ENCODE measurements around the gene EVX2. TPM values are rescaled to one million over a fixed set of nuclear protein-coding genes. Genes with fewer than 3 reads are reported as not detected.

EVX2 gene
- total and polyA plus RNA-seq, 2 of the 13 experiments (the other 11 are each of a cell fraction or from before 2014, with no cell fraction given) = not detected

- TF ChIP-seq ZFX (CRISPR knock-in tag; IDR thresholded peaks at IDR 0.05; ENCODE audit: low read depth) (peak; percentile 49; the same call in 1 of the 2 replicates), HDAC6 (IDR thresholded peaks at IDR 0.05; ENCODE audit: low read depth, low read length) (no peak), TAF15 (IDR thresholded peaks at IDR 0.05; ENCODE audit: low read depth, low read length, poor library complexity, severe bottlenecking) (no peak), ZNF589 (CRISPR knock-in tag; conservative IDR thresholded peaks at IDR 0.05) (no peak), GTF3A (CRISPR knock-in tag; conservative IDR thresholded peaks at IDR 0.05) (no peak), PRDM10 (CRISPR knock-in tag; IDR thresholded peaks at IDR 0.05; ENCODE audit: low read depth) (no peak), ZKSCAN8 (CRISPR knock-in tag; IDR thresholded peaks at IDR 0.05; ENCODE audit: borderline replicate concordance) (no peak), ZNF615 (CRISPR knock-in tag; IDR thresholded peaks at IDR 0.05; ENCODE audit: borderline replicate concordance) (no peak), NCOA5 (CRISPR knock-in tag; IDR thresholded peaks at IDR 0.05) (no peak), ZNF383 (CRISPR knock-in tag; IDR thresholded peaks at IDR 0.05; ENCODE audit: borderline replicate concordance) (no peak), RFX1 (IDR thresholded peaks at IDR 0.05) (no peak), ZNF543 (CRISPR knock-in tag; IDR thresholded peaks at IDR 0.05) (no peak), YY1 (IDR thresholded peaks at IDR 0.05; ENCODE audit: insufficient read depth, insufficient replicate concordance, low read depth, low read length) (peak; percentile 47), ZSCAN29 (CRISPR knock-in tag; conservative IDR thresholded peaks at IDR 0.05) (no peak), ZNF275 (CRISPR knock-in tag; IDR thresholded peaks at IDR 0.05; ENCODE audit: borderline replicate concordance) (no peak), ZNF724P (CRISPR knock-in tag; IDR thresholded peaks at IDR 0.05; ENCODE audit: borderline replicate concordance) (no peak), HOXA9 (CRISPR knock-in tag; IDR thresholded peaks at IDR 0.05; ENCODE audit: borderline replicate concordance) (no peak)
- TF ChIP-seq, protein P1, sequence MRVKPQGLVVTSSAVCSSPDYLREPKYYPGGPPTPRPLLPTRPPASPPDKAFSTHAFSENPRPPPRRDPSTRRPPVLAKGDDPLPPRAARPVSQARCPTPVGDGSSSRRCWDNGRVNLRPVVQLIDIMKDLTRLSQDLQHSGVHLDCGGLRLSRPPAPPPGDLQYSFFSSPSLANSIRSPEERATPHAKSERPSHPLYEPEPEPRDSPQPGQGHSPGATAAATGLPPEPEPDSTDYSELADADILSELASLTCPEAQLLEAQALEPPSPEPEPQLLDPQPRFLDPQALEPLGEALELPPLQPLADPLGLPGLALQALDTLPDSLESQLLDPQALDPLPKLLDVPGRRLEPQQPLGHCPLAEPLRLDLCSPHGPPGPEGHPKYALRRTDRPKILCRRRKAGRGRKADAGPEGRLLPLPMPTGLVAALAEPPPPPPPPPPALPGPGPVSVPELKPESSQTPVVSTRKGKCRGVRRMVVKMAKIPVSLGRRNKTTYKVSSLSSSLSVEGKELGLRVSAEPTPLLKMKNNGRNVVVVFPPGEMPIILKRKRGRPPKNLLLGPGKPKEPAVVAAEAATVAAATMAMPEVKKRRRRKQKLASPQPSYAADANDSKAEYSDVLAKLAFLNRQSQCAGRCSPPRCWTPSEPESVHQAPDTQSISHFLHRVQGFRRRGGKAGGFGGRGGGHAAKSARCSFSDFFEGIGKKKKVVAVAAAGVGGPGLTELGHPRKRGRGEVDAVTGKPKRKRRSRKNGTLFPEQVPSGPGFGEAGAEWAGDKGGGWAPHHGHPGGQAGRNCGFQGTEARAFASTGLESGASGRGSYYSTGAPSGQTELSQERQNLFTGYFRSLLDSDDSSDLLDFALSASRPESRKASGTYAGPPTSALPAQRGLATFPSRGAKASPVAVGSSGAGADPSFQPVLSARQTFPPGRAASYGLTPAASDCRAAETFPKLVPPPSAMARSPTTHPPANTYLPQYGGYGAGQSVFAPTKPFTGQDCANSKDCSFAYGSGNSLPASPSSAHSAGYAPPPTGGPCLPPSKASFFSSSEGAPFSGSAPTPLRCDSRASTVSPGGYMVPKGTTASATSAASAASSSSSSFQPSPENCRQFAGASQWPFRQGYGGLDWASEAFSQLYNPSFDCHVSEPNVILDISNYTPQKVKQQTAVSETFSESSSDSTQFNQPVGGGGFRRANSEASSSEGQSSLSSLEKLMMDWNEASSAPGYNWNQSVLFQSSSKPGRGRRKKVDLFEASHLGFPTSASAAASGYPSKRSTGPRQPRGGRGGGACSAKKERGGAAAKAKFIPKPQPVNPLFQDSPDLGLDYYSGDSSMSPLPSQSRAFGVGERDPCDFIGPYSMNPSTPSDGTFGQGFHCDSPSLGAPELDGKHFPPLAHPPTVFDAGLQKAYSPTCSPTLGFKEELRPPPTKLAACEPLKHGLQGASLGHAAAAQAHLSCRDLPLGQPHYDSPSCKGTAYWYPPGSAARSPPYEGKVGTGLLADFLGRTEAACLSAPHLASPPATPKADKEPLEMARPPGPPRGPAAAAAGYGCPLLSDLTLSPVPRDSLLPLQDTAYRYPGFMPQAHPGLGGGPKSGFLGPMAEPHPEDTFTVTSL (CRISPR knock-in tag; IDR thresholded peaks at IDR 0.05; ENCODE audit: borderline replicate concordance) = no peak
These were observed 13.4 kb upstream of the EVX2 start (continued) for GRCh38 chr2:176096986-176097819.

Measured in HepG2 (cell line).